DOHH2 (cell line): ENCODE data around the gene HBA2.
"Not testable (repeated sequence)": the region's sequence is repeated elsewhere in the genome, so short reads cannot be mapped to it uniquely, and the experiment has no call there.

ENCODE experiments used
- H3F3A ChIP-seq: fragments of 200-600 bp; sonication (generic), shearing (Covaris generic); 2 replicates; pipeline ENCODE4 v1.6.0; 2016; ENCODE audit warnings: antibody characterized with exemption, mild to moderate bottlenecking; ENCODE audit not compliant: control insufficient read depth, insufficient read depth
- H3K27ac ChIP-seq: fragments of 200-600 bp; sonication (generic); 2 replicates; pipeline ENCODE4 v1.5.1; 2014; ENCODE audit warnings: low read depth, mild to moderate bottlenecking, low read length, moderate library complexity
- H3K27me3 ChIP-seq: fragments of 200-600 bp; sonication (generic); 2 replicates; pipeline ENCODE4 v1.6.1; 2014; ENCODE audit warnings: mild to moderate bottlenecking, low read length, mixed read lengths; ENCODE audit not compliant: control insufficient read depth
- H3K36me3 ChIP-seq: fragments of 200-600 bp; sonication (generic); 2 replicates; pipeline ENCODE4 v1.6.1; 2014; ENCODE audit warnings: mild to moderate bottlenecking, low read length, moderate library complexity, mixed read lengths; ENCODE audit not compliant: control insufficient read depth
- H3K4me1 ChIP-seq: fragments of 200-600 bp; sonication (generic); 2 replicates; pipeline ENCODE4 v1.6.1; 2014; ENCODE audit warnings: mild to moderate bottlenecking, low read length, mixed read lengths; ENCODE audit not compliant: control insufficient read depth
- H3K4me2 ChIP-seq: fragments of 200-600 bp; sonication (generic); 2 replicates; pipeline ENCODE4 v1.6.0; 2014; ENCODE audit warnings: mild to moderate bottlenecking, low read length, moderate library complexity
- H3K4me3 ChIP-seq: fragments of 200-600 bp; sonication (generic); 2 replicates; pipeline ENCODE4 v1.5.1; 2014; ENCODE audit warnings: mild to moderate bottlenecking, low read length, mixed read lengths
- H3K79me2 ChIP-seq: fragments of 200-600 bp; sonication (generic); 2 replicates; pipeline ENCODE4 v1.6.1; 2014; ENCODE audit warnings: mild to moderate bottlenecking, low read length, mixed read lengths; ENCODE audit not compliant: control insufficient read depth
- H3K9me2 ChIP-seq: fragments of 200-600 bp; sonication (generic); replicated peaks from 2 replicates; pipeline ENCODE4 v1.6.1; 2014; ENCODE audit warnings: mild to moderate bottlenecking, low read length, mixed read lengths; ENCODE audit not compliant: control insufficient read depth
- H3K9me3 ChIP-seq: fragments of 200-600 bp; sonication (generic); 2 replicates; pipeline ENCODE4 v1.6.1; 2014; ENCODE audit warnings: antibody characterized with exemption, low read length, mixed read lengths; ENCODE audit not compliant: control insufficient read depth, insufficient read depth
- H4K20me1 ChIP-seq: fragments of 200-600 bp; sonication (generic); 2 replicates; pipeline ENCODE4 v1.6.0; 2014; ENCODE audit warnings: low read depth, mild to moderate bottlenecking, antibody characterized with exemption, low read length, moderate library complexity; ENCODE audit not compliant: control insufficient read depth, insufficient read depth
- CTCF ChIP-seq: fragments of 200-600 bp; sonication (generic); IDR thresholded peaks from one replicate; pipeline ENCODE4 v1.5.1; 2014; ENCODE audit warnings: antibody characterized with exemption, mild to moderate bottlenecking, low read depth, low read length; ENCODE audit not compliant: poor library complexity, severe bottlenecking
- EZH2phosphoT487 ChIP-seq: fragments of 200-600 bp; sonication (generic); IDR thresholded peaks from 2 replicates; pipeline ENCODE4 v1.6.1; 2017; ENCODE audit warnings: borderline replicate concordance, mild to moderate bottlenecking, antibody characterized with exemption, low read length, moderate library complexity, mixed read lengths

Gene HBA2

GRCh38 chr16:176477-177382, 4.1 kb downstream of the HBA2 start, which contains the start of gene HBA1:
HBA1 (plus strand) TSS chr16:176680; CDS start chr16:176717, 37 bp downstream.
- H3K4me1 ChIP-seq, H3K9me3 ChIP-seq, H4K20me1 ChIP-seq, H3K79me2 ChIP-seq, H3F3A ChIP-seq, H3K36me3 ChIP-seq, H3K9me2 ChIP-seq, H3K27ac ChIP-seq, H3K4me3 ChIP-seq, H3K4me2 ChIP-seq: not testable (repeated sequence)
- H3K27me3 ChIP-seq = peaks cover 32% of the 10 kb centered on the region

- Histone ChIP-seq H3K36me3 (no peaks in the 10 kb centered on the region), H3K27ac (no peak overlapping the region), H3F3A (peaks cover 6% of the 10 kb centered on the region; the same call in 1 of the 2 replicates), H3K9me3 (no peaks in the 10 kb centered on the region), H3K9me2 (no peaks in the 10 kb centered on the region), H3K27me3 (peaks cover 30% of the 10 kb centered on the region), H3K4me2 (no peak overlapping the region), H3K4me3 (no peak overlapping the region), H3K4me1 (peaks cover 10% of the 10 kb centered on the region), H4K20me1 (no peaks in the 10 kb centered on the region), H3K79me2 (no peaks in the 10 kb centered on the region)
- TF ChIP-seq CTCF (no peak), EZH2phosphoT487 (no peak)
Measured at GRCh38 chr16:177394-177822, 4.7 kb downstream of the HBA2 start.

GRCh38 chr16:177981-178667, 5.4 kb downstream of the HBA2 start:
- Histone ChIP-seq H3K36me3 (no peaks in the 10 kb centered on the region), H3K27me3 (peaks cover 30% of the 10 kb centered on the region), H3K4me1 (peaks cover 10% of the 10 kb centered on the region), H3F3A (peaks cover 12% of the 10 kb centered on the region), H4K20me1 (no peaks in the 10 kb centered on the region), H3K27ac (no peak overlapping the region), H3K79me2 (no peaks in the 10 kb centered on the region), H3K4me3 (no peak overlapping the region), H3K9me2 (no peaks in the 10 kb centered on the region), H3K9me3 (no peaks in the 10 kb centered on the region), H3K4me2 (no peak overlapping the region)
- TF ChIP-seq EZH2phosphoT487 (no peak), CTCF (no peak)

- H3K9me3 ChIP-seq = no peaks in the 10 kb centered on the region
- H3K27me3 ChIP-seq = peaks cover 27% of the 10 kb centered on the region
- no peaks in the 10 kb centered on the region for H3K79me2 ChIP-seq
- peaks cover 14% of the 10 kb centered on the region for H3F3A ChIP-seq
- H3K4me1 ChIP-seq = peaks cover 10% of the 10 kb centered on the region
- no peak overlapping the region for H3K4me2 ChIP-seq
- H3K36me3 ChIP-seq = no peaks in the 10 kb centered on the region
- no peak overlapping the region for H3K27ac ChIP-seq
- H3K4me3 ChIP-seq = no peak overlapping the region
- TF ChIP-seq CTCF = no peak
- TF ChIP-seq EZH2phosphoT487 = no peak
- H3K9me2 ChIP-seq = no peaks in the 10 kb centered on the region
- no peaks in the 10 kb centered on the region for H4K20me1 ChIP-seq
Measured at GRCh38 chr16:178668-179015, 6.0 kb downstream of the HBA2 start.
